SK-N-MC (cell line): Measurements from ENCODE around the gene GSG1L.

Experiments used
- EZH2 ChIP-seq: fragments of 200-600 bp; sonication (generic); IDR thresholded peaks from one replicate; pipeline ENCODE4 v1.6.1; 2017; ENCODE audit warnings: antibody characterized with exemption
- FOXP2 ChIP-seq: optimal IDR thresholded peaks from 2 replicates; pipeline ENCODE3; 2011; ENCODE audit warnings: mild to moderate bottlenecking, moderate library complexity; ENCODE audit not compliant: insufficient read depth; ENCODE audit errors: extremely low read length, control extremely low read depth
- POLR2AphosphoS5 ChIP-seq: IDR thresholded peaks from 2 replicates; pipeline ENCODE4 v1.6.1; 2012; ENCODE audit warnings: mild to moderate bottlenecking, low read depth, low read length, borderline replicate concordance

DNA sequence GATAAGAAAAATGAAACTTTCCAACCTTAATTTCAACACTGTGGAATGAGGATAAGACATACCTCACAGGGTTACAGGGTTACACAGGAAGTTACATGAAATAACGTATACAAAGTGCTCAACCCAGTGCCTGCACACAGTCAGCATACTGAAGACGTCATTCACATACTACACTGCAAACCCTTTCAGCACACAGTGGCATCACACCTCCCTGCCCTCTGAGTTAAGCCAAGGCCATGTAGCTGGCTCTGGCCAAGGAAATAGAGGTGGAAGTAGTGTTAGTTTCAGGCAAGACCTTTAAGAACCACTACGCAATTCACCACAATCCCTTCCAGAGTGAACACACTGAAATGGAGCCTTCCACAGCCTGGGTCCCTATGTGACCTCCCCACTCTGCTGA lies 46.6 kb upstream of the GSG1L start:
- no peak for TF ChIP-seq POLR2AphosphoS5
- no peak for TF ChIP-seq EZH2
- no peak for TF ChIP-seq FOXP2
